ENCODE measurements around the gene POLR1G. TPM values are rescaled to one million over a fixed set of nuclear protein-coding genes. Genes with fewer than 3 reads are reported as not detected.

POLR1G gene
- total RNA-seq, 1 experiment from 2014 or later: 43.4 TPM

DNA sequence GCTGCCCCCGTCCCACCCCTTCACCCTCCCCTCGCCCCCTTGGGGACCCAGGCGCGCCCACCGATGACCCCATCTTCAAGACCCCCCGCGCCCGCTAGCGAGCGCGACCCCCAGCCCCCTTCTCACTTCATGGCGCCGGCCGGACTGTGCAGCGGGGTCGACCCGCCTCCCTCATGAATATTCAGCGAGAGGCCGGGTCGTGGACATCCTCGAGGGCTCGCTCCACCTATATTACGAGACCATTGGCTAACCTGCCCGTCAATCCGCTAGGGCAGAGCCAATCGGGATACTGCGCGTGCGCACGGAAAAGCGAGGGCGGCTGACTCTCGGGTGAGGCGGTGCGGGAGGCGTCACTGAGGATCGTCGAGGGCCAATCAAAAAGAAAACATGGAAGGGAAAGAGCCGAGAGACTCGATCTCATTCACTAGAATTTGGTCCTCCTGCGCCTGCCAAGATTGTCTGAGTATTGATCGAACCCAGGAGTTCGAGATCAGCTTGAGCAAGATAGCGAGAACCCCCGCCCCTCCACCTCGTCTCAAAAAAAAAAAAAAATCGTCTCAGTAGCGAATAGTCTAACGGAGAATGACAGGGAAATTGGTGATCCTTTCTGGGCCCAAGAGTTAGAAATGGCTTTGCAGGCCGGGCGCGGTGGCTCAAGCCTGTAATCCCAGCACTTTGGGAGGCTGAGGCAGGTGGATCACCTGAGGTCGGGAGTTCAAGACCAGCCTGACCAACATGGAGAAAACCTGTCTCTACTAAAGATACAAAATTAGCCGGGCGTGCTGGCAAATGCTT, 35.8 kb upstream of the POLR1G start, which contains the start of gene ERCC2:
TSS of gene ERCC2 (minus strand) at position 164 of the 795 bp plus-strand sequence. CDS start at position 131, 33 bp downstream.
- H3K9me3 ChIP-seq (ENCODE audit: control insufficient read depth, low read depth, low read length): no peaks in the 10 kb centered on the region
- no peaks in the 10 kb centered on the region for H3K27me3 ChIP-seq (ENCODE audit: insufficient read depth, low read length)
- H3K79me1 ChIP-seq (ENCODE audit: insufficient read depth, low read depth, low read length, poor library complexity, severe bottlenecking): peaks cover 3% of the 10 kb centered on the region
- H3K23ac ChIP-seq (ENCODE audit: insufficient read length, low read depth, low read length): no peak within 1 kb of the TSS
- no peak within 1 kb of the TSS for H3K4ac ChIP-seq (ENCODE audit: low read depth, low read length)
- peak within 1 kb of the TSS; percentile 72 for H3K18ac ChIP-seq (ENCODE audit: insufficient read length, low read depth, low read length)
- H2BK12ac ChIP-seq (ENCODE audit: insufficient read length, low read depth, low read length): no peak within 1 kb of the TSS
- no peak within 1 kb of the TSS for H3K27ac ChIP-seq (ENCODE audit: insufficient read length, low read depth, low read length)
- TF ChIP-seq CTCF (conservative IDR thresholded peaks at IDR 0.05): no peak
- peak within 1 kb of the TSS; percentile 69 for H3K9ac ChIP-seq (ENCODE audit: extremely low read depth, insufficient read length, low read length)
- Mint-ChIP-seq H3K4me1 (peaks cover 7 to 23% of the 10 kb centered on the region in 2 experiments), H3K9me3 (no peaks in the 10 kb centered on the region), H3K27me3 (ENCODE audit: low read depth) (no peaks in the 10 kb centered on the region), H3K36me3 (ENCODE audit: insufficient read depth in 1 of 3, low read depth in 3 of 3) (peaks cover 16 to 20% (median 19%) of the 10 kb centered on the region in 3 experiments; a peak in 6 of 7 replicates), H3K27ac (peak within 1 kb of the TSS; percentile 98 to 99 (median 99); a peak in 6 of 7 replicates), H3K4me3 (peak within 1 kb of the TSS; percentile 79 to 88)
- H2BK20ac ChIP-seq (ENCODE audit: low read depth, low read length, poor library complexity, severe bottlenecking): no peak within 1 kb of the TSS
- no peaks in the 10 kb centered on the region; the same call in 1 of the 2 replicates for H3K79me2 ChIP-seq (ENCODE audit: insufficient read depth, low read length)
- no peak within 1 kb of the TSS for H4K8ac ChIP-seq (replicated peaks; ENCODE audit: insufficient read length, low read depth, low read length)
- H3T11ph ChIP-seq (ENCODE audit: low read length): no peak within 1 kb of the TSS
- H2BK5ac ChIP-seq (ENCODE audit: insufficient read length, low read length): no peak within 1 kb of the TSS
- no CpG with 5 or more reads among the region's 55 CpGs for WGBS (ENCODE audit: extremely low coverage, insufficient read length, low lambda C conversion rate)
- peak; percentile 99 for DNase-seq
- no peak within 1 kb of the TSS for H4K91ac ChIP-seq (ENCODE audit: insufficient read length, low read depth, low read length)
- H2AK5ac ChIP-seq (ENCODE audit: insufficient read length, low read length): no peak within 1 kb of the TSS
- no peak within 1 kb of the TSS for H2BK120ac ChIP-seq (ENCODE audit: low read depth, low read length, poor library complexity, severe bottlenecking)
- no peak within 1 kb of the TSS for H2AFZ ChIP-seq (ENCODE audit: low read length)
- H3K4me2 ChIP-seq (ENCODE audit: insufficient read depth, insufficient read length, low read length): peak within 1 kb of the TSS; percentile 44
- H4K20me1 ChIP-seq (ENCODE audit: control insufficient read depth, insufficient read depth, insufficient read length): no peaks in the 10 kb centered on the region
- no peak within 1 kb of the TSS; the same call in 1 of the 2 replicates for H3K14ac ChIP-seq (ENCODE audit: insufficient read depth, low read length)
- no peak within 1 kb of the TSS for H2BK15ac ChIP-seq (ENCODE audit: low read depth, low read length)
- H3K23me2 ChIP-seq (ENCODE audit: insufficient read length, low read depth, low read length, poor library complexity, severe bottlenecking): no peaks in the 10 kb centered on the region
- H3K4me1 ChIP-seq (ENCODE audit: insufficient read depth, low read length): peaks cover 4% of the 10 kb centered on the region; the same call in 1 of the 2 replicates
- no peak within 1 kb of the TSS for H4K5ac ChIP-seq (ENCODE audit: insufficient read length, low read depth, low read length)
- no peak within 1 kb of the TSS for H3K56ac ChIP-seq (ENCODE audit: insufficient read length, low read depth, low read length)
